IMR-90 (cell line): ENCODE data around the gene EPS15. TPM values are rescaled to one million over a fixed set of nuclear protein-coding genes. Genes with fewer than 3 reads are reported as not detected.

Source experiments
- ATAC-seq: fragments of 200-7000 bp; cut with Tn5 transposase; 2 replicates; pipeline ENCODE4 v1.9.1; 2020; ENCODE audit warnings: low read depth, mild to moderate bottlenecking, moderate library complexity
- BruUV-seq: library from RNA; stranded (reverse); fragments of 400-500 nt; replicated peaks from 2 replicates; lab custom pipeline; 2021; lab: Mats Ljungman, UMichigan
- CTCF ChIA-PET: fragments of 300-600 bp; formaldehyde crosslinking; extraction: SDS; loops from one replicate; lab custom pipeline; 2021; ENCODE audit warnings: antibody characterized with exemption; lab: Yijun Ruan, JAX
- POLR2A ChIA-PET: fragments of 300-600 bp; sonication (Branson Sonifier 250); formaldehyde crosslinking; loops from one replicate; lab custom pipeline; 2022; ENCODE audit warnings: antibody characterized with exemption; ENCODE audit not compliant: unreplicated experiment; lab: Charles Lee
- DNase-seq: peaks from one replicate; pipeline ENCODE4 v3.0.0; 2013
- H2AFZ ChIP-seq: replicated peaks from 2 replicates; pipeline ENCODE3; 2013; ENCODE audit warnings: low read length, mild to moderate bottlenecking; ENCODE audit not compliant: poor library complexity
- H2AK5ac ChIP-seq: 2 replicates; pipeline ENCODE4 v1.6.1; 2013; ENCODE audit warnings: low read depth, low read length, inconsistent platforms
- H2AK9ac ChIP-seq: replicated peaks from 2 replicates; pipeline ENCODE3; 2013; ENCODE audit warnings: mild to moderate bottlenecking, low read depth, low read length, moderate library complexity; ENCODE audit not compliant: poor library complexity
- H2BK120ac ChIP-seq: 2 replicates; pipeline ENCODE4 v1.6.1; 2013; ENCODE audit warnings: low read depth, low read length, inconsistent platforms
- H2BK15ac ChIP-seq: 3 replicates; pipeline ENCODE4 v1.6.1; 2013; ENCODE audit warnings: low read depth, low read length, inconsistent platforms
- H2BK20ac ChIP-seq: 2 replicates; pipeline ENCODE4 v1.6.1; 2013; ENCODE audit warnings: low read depth, mild to moderate bottlenecking, inconsistent platforms, low read length, moderate library complexity
- H2BK5ac ChIP-seq: 2 replicates; pipeline ENCODE4 v1.6.1; 2013; ENCODE audit warnings: mild to moderate bottlenecking, low read depth, low read length, inconsistent platforms; ENCODE audit not compliant: poor library complexity, severe bottlenecking
- H3K14ac ChIP-seq: replicated peaks from 2 replicates; pipeline ENCODE4 v1.6.1; 2013; ENCODE audit warnings: low read depth, low read length, inconsistent platforms
- H3K18ac ChIP-seq: 2 replicates; pipeline ENCODE4 v1.6.1; 2013; ENCODE audit warnings: low read depth, low read length, control low read depth
- H3K23ac ChIP-seq: 2 replicates; pipeline ENCODE4 v1.6.1; 2013; ENCODE audit warnings: low read depth, low read length, inconsistent platforms
- H3K27ac ChIP-seq: 2 replicates; pipeline ENCODE4 v1.5.1; 2013; ENCODE audit warnings: mild to moderate bottlenecking, control low read depth, low read length; ENCODE audit not compliant: insufficient read depth
- H3K27me3 ChIP-seq: 2 replicates; pipeline ENCODE4 v1.6.1; 2013; ENCODE audit warnings: low read length; ENCODE audit not compliant: control insufficient read depth, insufficient read depth
- H3K36me3 ChIP-seq: 2 replicates; pipeline ENCODE4 v1.6.1; 2013; ENCODE audit warnings: low read length, mixed read lengths; ENCODE audit not compliant: control insufficient read depth, insufficient read depth
- H3K4ac ChIP-seq: 2 replicates; pipeline ENCODE4 v1.6.1; 2013; ENCODE audit warnings: low read depth, low read length, inconsistent platforms
- H3K4me1 ChIP-seq: 2 replicates; pipeline ENCODE4 v1.6.1; 2013; ENCODE audit warnings: low read length, mixed read lengths; ENCODE audit not compliant: control insufficient read depth, insufficient read depth
- H3K4me2 ChIP-seq: 2 replicates; pipeline ENCODE4 v1.6.1; 2013; ENCODE audit warnings: low read depth, mild to moderate bottlenecking, control low read depth, low read length, moderate library complexity
- H3K4me3 ChIP-seq: 2 replicates; pipeline ENCODE4 v1.5.1; 2013; ENCODE audit warnings: low read depth, mild to moderate bottlenecking, control low read depth, low read length, moderate library complexity; ENCODE audit not compliant: insufficient read depth
- H3K56ac ChIP-seq: 2 replicates; pipeline ENCODE4 v1.6.1; 2013; ENCODE audit warnings: low read length, inconsistent platforms; ENCODE audit not compliant: insufficient read depth; ENCODE audit errors: extremely low read depth
- H3K79me1 ChIP-seq, 2 experiments: 2 replicates each; pipeline ENCODE4 v1.6.1; 2013; ENCODE audit warnings: low read length in 2 of 2, inconsistent platforms in 1 of 2, low read depth in 1 of 2
- H3K9ac ChIP-seq: 2 replicates; pipeline ENCODE4 v1.6.1; 2013; ENCODE audit warnings: low read depth, low read length, control low read depth
- H3K9me1 ChIP-seq: 2 replicates; pipeline ENCODE4 v1.6.1; 2013; ENCODE audit warnings: low read length, inconsistent platforms; ENCODE audit not compliant: insufficient read depth
- H3K9me3 ChIP-seq: 2 replicates; pipeline ENCODE4 v1.6.1; 2013; ENCODE audit warnings: low read length; ENCODE audit not compliant: control insufficient read depth, insufficient read depth
- H4K20me1 ChIP-seq: 2 replicates; pipeline ENCODE4 v1.6.1; 2013; ENCODE audit warnings: low read length, inconsistent platforms; ENCODE audit not compliant: insufficient read depth
- H4K5ac ChIP-seq: 2 replicates; pipeline ENCODE4 v1.6.1; 2013; ENCODE audit warnings: mild to moderate bottlenecking, low read depth, low read length, control low read depth
- H4K8ac ChIP-seq, 2 experiments: 2 replicates each; pipeline ENCODE4 v1.6.1; 2013; ENCODE audit warnings: low read depth in 2 of 2, low read length in 2 of 2, control low read depth in 1 of 2, inconsistent platforms in 1 of 2
- H4K91ac ChIP-seq: 2 replicates; pipeline ENCODE4 v1.6.1; 2013; ENCODE audit warnings: low read depth, low read length, inconsistent platforms; ENCODE audit not compliant: insufficient read depth
- CEBPB ChIP-seq: IDR thresholded peaks from 2 replicates; pipeline ENCODE4 v1.6.1; 2012; ENCODE audit warnings: low read depth, low read length, improper control_type of control experiment
- CHD1 ChIP-seq: IDR thresholded peaks from 2 replicates; pipeline ENCODE4 v1.6.1; 2012; ENCODE audit warnings: low read depth, low read length, improper control_type of control experiment
- ELK1 ChIP-seq: fragments of 150-350 bp; IDR thresholded peaks from 2 replicates; pipeline ENCODE4 v1.6.1; 2016; ENCODE audit warnings: low read depth, mild to moderate bottlenecking, low read length, moderate library complexity, borderline replicate concordance
- MAFK ChIP-seq: IDR thresholded peaks from 2 replicates; pipeline ENCODE4 v1.6.1; 2012; ENCODE audit warnings: low read depth, low read length, improper control_type of control experiment
- NFE2L2 ChIP-seq: fragments of 150-350 bp; IDR thresholded peaks from 2 replicates; pipeline ENCODE4 v1.6.1; 2016; ENCODE audit warnings: low read depth, mild to moderate bottlenecking, low read length
- POLR2A ChIP-seq: IDR thresholded peaks from 2 replicates; pipeline ENCODE4 v1.6.1; 2012; ENCODE audit warnings: mild to moderate bottlenecking, low read depth, low read length
- RCOR1 ChIP-seq: IDR thresholded peaks from 2 replicates; pipeline ENCODE4 v1.6.1; 2012; ENCODE audit warnings: mild to moderate bottlenecking, low read length, improper control_type of control experiment; ENCODE audit not compliant: insufficient replicate concordance
- RFX5 ChIP-seq: IDR thresholded peaks from 2 replicates; pipeline ENCODE4 v1.8.0; 2012; ENCODE audit warnings: low read depth, mild to moderate bottlenecking, low read length, moderate library complexity
- SMC3 ChIP-seq: fragments of 150-350 bp; IDR thresholded peaks from 2 replicates; pipeline ENCODE4 v1.6.1; 2016; ENCODE audit warnings: low read depth, mild to moderate bottlenecking, antibody characterized with exemption, low read length, moderate library complexity
- WGBS, 2 experiments: methylation state at CpG; one replicate each; pipeline versions ENCODE4 v1.1.5 to v1.1.7; 2013; ENCODE audit warnings: missing lambda C conversion rate in 2 of 2; ENCODE audit not compliant: insufficient read length in 1 of 2; ENCODE audit errors: extremely low coverage in 2 of 2; 5-methylcytosine and 5-hydroxymethylcytosine counted together
- dilution Hi-C: fragments of 300-500 bp; cut with HindIII; formaldehyde crosslinking; loops from one replicate; pipeline ENCODE4 v1.14.3; 2018; ENCODE audit warnings: low sequenced_read_pairs; ENCODE audit not compliant: unreplicated experiment
- in situ Hi-C: fragments of 300-500 bp; cut with MboI; formaldehyde crosslinking; loops from 3 replicates; pipeline ENCODE4 v1.14.3; 2019; ENCODE audit warnings: low sequenced_read_pairs, inconsistent platforms, mixed read lengths
- intact Hi-C: fragments of 100-400 bp; cut with micrococcal nuclease; formaldehyde crosslinking; loops from 2 replicates; pipeline ENCODE4 v1.10.0; 2022
- polyA plus RNA-seq, 3 experiments: library from polyadenylated mRNA; depleted of rRNA; stranded (reverse); fragments of >200 nt; gene quantifications; 2 replicates each; pipeline ENCODE4 v1.2.3, GENCODE V29; 2012; ENCODE audit warnings: low replicate concordance in 1 of 3
- total RNA-seq: library from RNA; depleted of rRNA; stranded (reverse); fragments of >200 nt; gene quantifications from 2 replicates; pipeline ENCODE4 v1.2.3, GENCODE V29; 2012
- TF ChIP-seq, protein P1 (sequence below): fragments of 150-350 bp; IDR thresholded peaks from 2 replicates; pipeline ENCODE4 v1.6.1; 2017; ENCODE audit warnings: mild to moderate bottlenecking, antibody characterized with exemption, low read length, low read depth
- TF ChIP-seq, protein P2 (sequence below): conservative IDR thresholded peaks from 2 replicates; pipeline ENCODE4 v1.5.1; 2012; ENCODE audit warnings: mild to moderate bottlenecking, low read depth, low read length, improper control_type of control experiment

EPS15 gene
- total and polyA plus RNA-seq, 2 of the 4 experiments (the other 2 are of a cell fraction): 17.6 to 38.0 TPM

DNA sequence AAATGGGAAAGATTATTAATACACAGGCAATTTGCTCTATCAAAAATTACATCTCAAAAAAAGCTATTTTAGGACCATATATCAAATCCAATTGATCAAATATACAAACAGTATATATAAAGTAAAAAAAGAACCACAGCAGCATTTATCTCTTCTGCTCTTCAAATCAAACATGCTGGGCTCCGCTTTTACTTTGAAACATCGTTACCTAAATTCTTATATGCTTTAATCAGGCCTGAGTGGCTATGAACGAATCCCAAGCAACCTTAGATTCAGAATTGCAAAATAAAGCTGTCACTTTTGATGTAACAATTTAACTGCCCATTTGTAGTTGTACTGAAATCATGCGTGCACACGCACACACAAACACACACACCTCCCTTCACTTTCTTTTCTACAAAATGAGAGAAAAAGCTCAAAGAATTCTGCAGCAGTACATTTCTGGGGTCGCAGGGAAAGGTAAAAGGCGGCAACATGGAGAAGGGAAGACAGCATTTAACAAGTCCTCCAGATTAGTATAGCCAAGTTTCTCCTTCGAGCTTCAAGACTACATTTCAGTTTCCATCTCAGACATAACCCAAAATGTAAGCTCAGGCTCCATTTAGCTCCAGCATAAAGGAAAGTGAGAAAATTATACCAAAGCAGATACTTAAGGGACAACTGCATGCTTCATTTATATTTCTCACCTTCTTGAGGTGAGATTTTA lies 96.5 kb downstream of the EPS15 start:
- Histone ChIP-seq H3K36me3 (no peaks in the 10 kb centered on the region), H3K79me1 (peaks cover 4 to 32% of the 10 kb centered on the region in 2 experiments; a peak in 3 of 4 replicates), H2BK5ac (peak overlapping the region; percentile 53), H3K56ac (no peak overlapping the region; the same call in 1 of the 2 replicates), H3K14ac (peak overlapping the region; percentile 84), H3K9me1 (peaks cover 4% of the 10 kb centered on the region; the same call in 1 of the 2 replicates), H3K27ac (peak overlapping the region; percentile 35; the same call in 1 of the 2 replicates), H3K27me3 (no peaks in the 10 kb centered on the region), H4K20me1 (no peaks in the 10 kb centered on the region), H3K4me2 (peak overlapping the region; percentile 95), H2BK120ac (peak overlapping the region; percentile 71), H3K18ac (peak overlapping the region; percentile 50), H2AK9ac (no peak overlapping the region), H2BK20ac (peak overlapping the region; percentile 43), H3K23ac (peak overlapping the region; percentile 64; the same call in 1 of the 2 replicates), H4K8ac (peak overlapping the region in 1 of 2 experiments; percentile 66; a peak in 2 of 4 replicates), H4K91ac (peak overlapping the region; percentile 63), H3K4me1 (peaks cover 13% of the 10 kb centered on the region), H3K4me3 (peak overlapping the region; percentile 25; the same call in 1 of the 2 replicates), H4K5ac (peak overlapping the region; percentile 49; the same call in 1 of the 2 replicates), H2BK15ac (peak overlapping the region; percentile 7; the same call in 1 of the 3 replicates), H3K9ac (peak overlapping the region; percentile 28; the same call in 1 of the 2 replicates), H2AK5ac (no peak overlapping the region), H3K9me3 (no peaks in the 10 kb centered on the region), H3K4ac (peak overlapping the region; percentile 50; the same call in 1 of the 2 replicates), H2AFZ (no peak overlapping the region)
- in situ Hi-C loops (no loop called here), intact Hi-C loops (loop anchor here (1.0 to 10.0 kb wide), 3 partner anchors 95 to 185 kb away; partner anchors contain the start of gene EPS15), dilution Hi-C loops (no loop called here)
- ATAC-seq: no peak
- ChIA-PET CTCF (interaction anchor here (0.8 to 1.1 kb wide), 3 partner anchors 11 to 22 kb away, joined by 3 read pairs; no protein-coding TSS in a partner anchor), POLR2A (interaction anchor here (0.6 kb wide), 1 partner anchor 60 kb away, joined by 4 read pairs; no protein-coding TSS in a partner anchor)
- DNase-seq: no peak
- no TSS peak for BruUV-seq
- no peak for TF ChIP-seq CEBPB
- TF ChIP-seq RFX5: no peak
- TF ChIP-seq, protein P1, sequence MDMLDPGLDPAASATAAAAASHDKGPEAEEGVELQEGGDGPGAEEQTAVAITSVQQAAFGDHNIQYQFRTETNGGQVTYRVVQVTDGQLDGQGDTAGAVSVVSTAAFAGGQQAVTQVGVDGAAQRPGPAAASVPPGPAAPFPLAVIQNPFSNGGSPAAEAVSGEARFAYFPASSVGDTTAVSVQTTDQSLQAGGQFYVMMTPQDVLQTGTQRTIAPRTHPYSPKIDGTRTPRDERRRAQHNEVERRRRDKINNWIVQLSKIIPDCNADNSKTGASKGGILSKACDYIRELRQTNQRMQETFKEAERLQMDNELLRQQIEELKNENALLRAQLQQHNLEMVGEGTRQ: no peak
- TF ChIP-seq, protein P2, sequence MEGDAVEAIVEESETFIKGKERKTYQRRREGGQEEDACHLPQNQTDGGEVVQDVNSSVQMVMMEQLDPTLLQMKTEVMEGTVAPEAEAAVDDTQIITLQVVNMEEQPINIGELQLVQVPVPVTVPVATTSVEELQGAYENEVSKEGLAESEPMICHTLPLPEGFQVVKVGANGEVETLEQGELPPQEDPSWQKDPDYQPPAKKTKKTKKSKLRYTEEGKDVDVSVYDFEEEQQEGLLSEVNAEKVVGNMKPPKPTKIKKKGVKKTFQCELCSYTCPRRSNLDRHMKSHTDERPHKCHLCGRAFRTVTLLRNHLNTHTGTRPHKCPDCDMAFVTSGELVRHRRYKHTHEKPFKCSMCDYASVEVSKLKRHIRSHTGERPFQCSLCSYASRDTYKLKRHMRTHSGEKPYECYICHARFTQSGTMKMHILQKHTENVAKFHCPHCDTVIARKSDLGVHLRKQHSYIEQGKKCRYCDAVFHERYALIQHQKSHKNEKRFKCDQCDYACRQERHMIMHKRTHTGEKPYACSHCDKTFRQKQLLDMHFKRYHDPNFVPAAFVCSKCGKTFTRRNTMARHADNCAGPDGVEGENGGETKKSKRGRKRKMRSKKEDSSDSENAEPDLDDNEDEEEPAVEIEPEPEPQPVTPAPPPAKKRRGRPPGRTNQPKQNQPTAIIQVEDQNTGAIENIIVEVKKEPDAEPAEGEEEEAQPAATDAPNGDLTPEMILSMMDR: no peak
- TF ChIP-seq POLR2A: no peak
- TF ChIP-seq NFE2L2: no peak
- TF ChIP-seq MAFK: no peak
- no peak for TF ChIP-seq SMC3
- no peak for TF ChIP-seq RCOR1
- no peak for TF ChIP-seq ELK1
- TF ChIP-seq CHD1: no peak
- WGBS, 2 experiments: 57% methylated on average over 1 of the region's 8 CpGs; no CpG with 5 or more reads in 1 of the 2 experiments
